K562 (cell line): ENCODE data around the gene DIP2C. TPM values are rescaled to one million over a fixed set of nuclear protein-coding genes. Genes with fewer than 3 reads are reported as not detected.

Experiments used
- CBX5 ChIP-seq: IDR thresholded peaks from 2 replicates; pipeline ENCODE4 v1.6.1; 2014; ENCODE audit warnings: low read depth, borderline replicate concordance
- CHD4 ChIP-seq: fragments of 200-600 bp; sonication (generic); IDR thresholded peaks from 3 replicates; pipeline ENCODE4 v1.6.1; 2012; ENCODE audit warnings: low read depth, mild to moderate bottlenecking, mixed read lengths, low read length, inconsistent platforms; ENCODE audit not compliant: insufficient read depth, insufficient replicate concordance, poor library complexity, severe bottlenecking
- DIDO1 ChIP-seq: fragments of 450-650 bp; IDR thresholded peaks from 2 replicates; pipeline ENCODE4 v1.6.1; 2016; ENCODE audit warnings: low read depth, missing biosample characterization, missing genetic modification characterization
- E2F6 ChIP-seq, 2 experiments: IDR thresholded peaks; 2 replicates each; pipeline ENCODE4 v1.6.1; 2011; ENCODE audit warnings: borderline replicate concordance in 1 of 2, control low read depth in 1 of 2, low read depth in 1 of 2, low read length in 1 of 2, mild to moderate bottlenecking in 1 of 2, mixed read lengths in 1 of 2, moderate library complexity in 1 of 2; ENCODE audit not compliant: insufficient read depth in 1 of 2, insufficient read length in 1 of 2, poor library complexity in 1 of 2, severe bottlenecking in 1 of 2; ENCODE audit errors: extremely low read depth in 1 of 2
- FOXJ3 ChIP-seq: sonication (generic); formaldehyde crosslinking; IDR thresholded peaks from 2 replicates; pipeline ENCODE4 v1.4.0; 2020; ENCODE audit warnings: mild to moderate bottlenecking, missing genetic modification reagents
- HNRNPH1 ChIP-seq: fragments of 200-400 bp; formaldehyde crosslinking; optimal IDR thresholded peaks from 2 replicates; pipeline ENCODE3; 2017; ENCODE audit warnings: low read depth, mild to moderate bottlenecking, low read length, moderate library complexity
- MED1 ChIP-seq: sonication (generic); formaldehyde crosslinking; IDR thresholded peaks from 2 replicates; pipeline ENCODE4 v1.8.1; 2023; ENCODE audit warnings: missing genetic modification reagents, borderline replicate concordance
- MTF1 ChIP-seq: fragments of 250-450 bp; sonication (Bioruptor Pico); IDR thresholded peaks from 2 replicates; pipeline ENCODE4 v1.9.0; 2021; ENCODE audit warnings: moderate library complexity, mild to moderate bottlenecking, inconsistent platforms, borderline replicate concordance
- NFRKB ChIP-seq: fragments of 450-650 bp; IDR thresholded peaks from 2 replicates; pipeline ENCODE4 v1.6.1; 2016; ENCODE audit warnings: low read depth
- PHF21A ChIP-seq: fragments of 450-650 bp; IDR thresholded peaks from 2 replicates; pipeline ENCODE4 v1.6.1; 2017; ENCODE audit warnings: low read depth, borderline replicate concordance
- POLR2A ChIP-seq: fragments of 450-650 bp; conservative IDR thresholded peaks from 2 replicates; pipeline ENCODE4 v1.6.1; 2016
- SMAD2 ChIP-seq: fragments of 150-350 bp; IDR thresholded peaks from 2 replicates; pipeline ENCODE4 v1.6.1; 2014; ENCODE audit warnings: low read depth, mild to moderate bottlenecking, low read length
- SMARCA4 ChIP-seq: fragments of 450-650 bp; IDR thresholded peaks from 2 replicates; pipeline ENCODE4 v1.6.1; 2016
- TRIM25 ChIP-seq: fragments of 450-650 bp; IDR thresholded peaks from 2 replicates; pipeline ENCODE4 v1.7.0; 2016; ENCODE audit warnings: borderline replicate concordance
- polyA plus RNA-seq, 8 experiments: library from polyadenylated mRNA; depleted of rRNA in 4 of 8; stranded (reverse) in 5 of 8; unstranded in 3 of 8; fragments of >200 nt; fragmentation: Nextera tagmentation in 2 of 8; fragmentation: Illumina TruSeq in 1 of 8; extraction: Ambion mirVana in 2 of 8; extraction: Trizol in 1 of 8; gene quantifications; 2 replicates each; pipeline versions ENCODE4 v1.2.1 to v1.2.3, GENCODE V29; 2011 to 2014; ENCODE audit warnings: inconsistent platforms in 1 of 8, missing spikeins in 1 of 8
- total RNA-seq, 7 experiments: library from RNA; depleted of rRNA in 6 of 7; stranded (reverse); fragments of >200 nt in 6 of 7; fragmentation: Illumina TruSeq in 2 of 7; extraction: Trizol in 2 of 7; gene quantifications; 2 replicates each; pipeline versions ENCODE4 v1.2.1 to v1.2.3, GENCODE V29; 2011 to 2021; ENCODE audit warnings: low replicate concordance in 1 of 7
- TF ChIP-seq, protein P1 (sequence below): IDR thresholded peaks from 3 replicates; pipeline ENCODE4 v1.6.1; 2011; ENCODE audit warnings: borderline replicate concordance, mild to moderate bottlenecking, moderate library complexity; ENCODE audit not compliant: insufficient read length; ENCODE audit errors: extremely low read depth
- TF ChIP-seq, protein P2 (sequence below): fragments of 250-450 bp; sonication (Bioruptor Pico); IDR thresholded peaks from 2 replicates; pipeline ENCODE4 v1.4.0; 2020; ENCODE audit warnings: mild to moderate bottlenecking, moderate library complexity
- TF ChIP-seq, protein P3 (sequence below): sonication (generic); formaldehyde crosslinking; IDR thresholded peaks from 2 replicates; pipeline ENCODE4 v1.8.1; 2023; ENCODE audit warnings: mild to moderate bottlenecking, missing genetic modification reagents

DIP2C gene
- total and polyA plus RNA-seq, 9 of the 15 experiments (the other 6 are each of a cell fraction or from before 2014, with no cell fraction given) = 0.01 TPM; not detected in 8

- TF ChIP-seq E2F6 (IDR thresholded peaks at IDR 0.05; ENCODE audit: borderline replicate concordance in 1 of 2, extremely low read depth in 1 of 2, insufficient read depth in 1 of 2, insufficient read length in 1 of 2, low read depth in 1 of 2, low read length in 1 of 2, poor library complexity in 1 of 2, severe bottlenecking in 1 of 2) (peak in 1 of 2 experiments; percentile 55), TRIM25 (no peak), CBX5 (no peak), POLR2A (no peak), MED1 (CRISPR knock-in tag) (no peak), DIDO1 (0 out of 2 replicates have a peak, but pooled peaks have one; percentile 51), NFRKB (no peak), MTF1 (no peak), SMAD2 (no peak), PHF21A (peak; percentile 68; the same call in 1 of the 2 replicates), SMARCA4 (no peak), CHD4 (no peak), HNRNPH1 (no peak), FOXJ3 (CRISPR knock-in tag) (no peak)
- TF ChIP-seq, protein P1, sequence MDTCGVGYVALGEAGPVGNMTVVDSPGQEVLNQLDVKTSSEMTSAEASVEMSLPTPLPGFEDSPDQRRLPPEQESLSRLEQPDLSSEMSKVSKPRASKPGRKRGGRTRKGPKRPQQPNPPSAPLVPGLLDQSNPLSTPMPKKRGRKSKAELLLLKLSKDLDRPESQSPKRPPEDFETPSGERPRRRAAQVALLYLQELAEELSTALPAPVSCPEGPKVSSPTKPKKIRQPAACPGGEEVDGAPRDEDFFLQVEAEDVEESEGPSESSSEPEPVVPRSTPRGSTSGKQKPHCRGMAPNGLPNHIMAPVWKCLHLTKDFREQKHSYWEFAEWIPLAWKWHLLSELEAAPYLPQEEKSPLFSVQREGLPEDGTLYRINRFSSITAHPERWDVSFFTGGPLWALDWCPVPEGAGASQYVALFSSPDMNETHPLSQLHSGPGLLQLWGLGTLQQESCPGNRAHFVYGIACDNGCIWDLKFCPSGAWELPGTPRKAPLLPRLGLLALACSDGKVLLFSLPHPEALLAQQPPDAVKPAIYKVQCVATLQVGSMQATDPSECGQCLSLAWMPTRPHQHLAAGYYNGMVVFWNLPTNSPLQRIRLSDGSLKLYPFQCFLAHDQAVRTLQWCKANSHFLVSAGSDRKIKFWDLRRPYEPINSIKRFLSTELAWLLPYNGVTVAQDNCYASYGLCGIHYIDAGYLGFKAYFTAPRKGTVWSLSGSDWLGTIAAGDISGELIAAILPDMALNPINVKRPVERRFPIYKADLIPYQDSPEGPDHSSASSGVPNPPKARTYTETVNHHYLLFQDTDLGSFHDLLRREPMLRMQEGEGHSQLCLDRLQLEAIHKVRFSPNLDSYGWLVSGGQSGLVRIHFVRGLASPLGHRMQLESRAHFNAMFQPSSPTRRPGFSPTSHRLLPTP = no peak
- TF ChIP-seq, protein P2, sequence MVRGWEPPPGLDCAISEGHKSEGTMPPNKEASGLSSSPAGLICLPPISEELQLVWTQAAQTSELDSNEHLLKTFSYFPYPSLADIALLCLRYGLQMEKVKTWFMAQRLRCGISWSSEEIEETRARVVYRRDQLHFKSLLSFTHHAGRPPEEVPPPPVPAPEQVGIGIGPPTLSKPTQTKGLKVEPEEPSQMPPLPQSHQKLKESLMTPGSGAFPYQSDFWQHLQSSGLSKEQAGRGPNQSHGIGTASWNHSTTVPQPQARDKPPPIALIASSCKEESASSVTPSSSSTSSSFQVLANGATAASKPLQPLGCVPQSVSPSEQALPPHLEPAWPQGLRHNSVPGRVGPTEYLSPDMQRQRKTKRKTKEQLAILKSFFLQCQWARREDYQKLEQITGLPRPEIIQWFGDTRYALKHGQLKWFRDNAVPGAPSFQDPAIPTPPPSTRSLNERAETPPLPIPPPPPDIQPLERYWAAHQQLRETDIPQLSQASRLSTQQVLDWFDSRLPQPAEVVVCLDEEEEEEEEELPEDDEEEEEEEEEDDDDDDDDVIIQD = no peak
- TF ChIP-seq, protein P3, sequence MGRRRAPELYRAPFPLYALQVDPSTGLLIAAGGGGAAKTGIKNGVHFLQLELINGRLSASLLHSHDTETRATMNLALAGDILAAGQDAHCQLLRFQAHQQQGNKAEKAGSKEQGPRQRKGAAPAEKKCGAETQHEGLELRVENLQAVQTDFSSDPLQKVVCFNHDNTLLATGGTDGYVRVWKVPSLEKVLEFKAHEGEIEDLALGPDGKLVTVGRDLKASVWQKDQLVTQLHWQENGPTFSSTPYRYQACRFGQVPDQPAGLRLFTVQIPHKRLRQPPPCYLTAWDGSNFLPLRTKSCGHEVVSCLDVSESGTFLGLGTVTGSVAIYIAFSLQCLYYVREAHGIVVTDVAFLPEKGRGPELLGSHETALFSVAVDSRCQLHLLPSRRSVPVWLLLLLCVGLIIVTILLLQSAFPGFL (CRISPR knock-in tag) = no peak
Measured at GRCh38 chr10:683448-684071, 5.9 kb downstream of the DIP2C start (continued).
